Sigmoid colon (tissue), 4 donors: ENCODE data around the gene EPG5.

Experiments used
- CTCF ChIP-seq, 4 experiments: fragments of 450-650 bp in 3 of 4; fragments of 200-600 bp in 1 of 4; IDR thresholded peaks; one replicate each; pipeline ENCODE4 v1.5.1; 2016 to 2019; ENCODE audit warnings: antibody characterized with exemption in 4 of 4, mild to moderate bottlenecking in 3 of 4, moderate library complexity in 2 of 4
- EP300 ChIP-seq, 4 donors: sonication (generic); formaldehyde crosslinking; IDR thresholded peaks; one replicate each; pipeline ENCODE4 v1.6.1; 2017; ENCODE audit warnings: antibody characterized with exemption in 4 of 4
- POLR2A ChIP-seq, 2 donors: fragments of 450-650 bp; IDR thresholded peaks; one replicate each; pipeline ENCODE4 v1.6.1; 2016; ENCODE audit warnings: antibody characterized with exemption in 2 of 2, mild to moderate bottlenecking in 2 of 2, moderate library complexity in 2 of 2
- POLR2AphosphoS5 ChIP-seq, 4 donors: sonication (generic); formaldehyde crosslinking; IDR thresholded peaks; one replicate each; pipeline ENCODE4 v1.6.1; 2017; ENCODE audit warnings: antibody characterized with exemption in 4 of 4

GRCh38 chr18:46007165-46007564, 40.0 kb upstream of the EPG5 start:
- TF ChIP-seq POLR2AphosphoS5 (IDR thresholded peaks at IDR 0.05) (no peak), CTCF (IDR thresholded peaks at IDR 0.05) (no peak), POLR2A (IDR thresholded peaks at IDR 0.05) (no peak), EP300 (IDR thresholded peaks at IDR 0.05) (no peak)
